Adrenal gland (tissue), 5 donors: ENCODE data around the gene GRK3.
"Not testable (repeated sequence)": the region's sequence is repeated elsewhere in the genome, so short reads cannot be mapped to it uniquely, and the experiment has no call there.

Experiments used
- POLR2A ChIP-seq, 2 donors: fragments of 450-650 bp; IDR thresholded peaks; one replicate each; pipeline ENCODE4 v1.6.1; 2017; ENCODE audit warnings: antibody characterized with exemption in 2 of 2, mild to moderate bottlenecking in 2 of 2, moderate library complexity in 1 of 2
- TF ChIP-seq, protein P1 (sequence below), 6 experiments: fragments of 450-650 bp in 4 of 6; fragments of 200-600 bp in 2 of 6; sonication (generic) in 1 of 6; IDR thresholded peaks; 1 replicate in 5 of 6; 2 replicates in 1 of 6; pipeline versions ENCODE4 v1.5.1 to v1.8.0; 2016 to 2021; ENCODE audit warnings: antibody characterized with exemption in 6 of 6, mild to moderate bottlenecking in 2 of 6, moderate library complexity in 1 of 6
- donor health status: DM: no; HTN: no; CAD: no.

DNA sequence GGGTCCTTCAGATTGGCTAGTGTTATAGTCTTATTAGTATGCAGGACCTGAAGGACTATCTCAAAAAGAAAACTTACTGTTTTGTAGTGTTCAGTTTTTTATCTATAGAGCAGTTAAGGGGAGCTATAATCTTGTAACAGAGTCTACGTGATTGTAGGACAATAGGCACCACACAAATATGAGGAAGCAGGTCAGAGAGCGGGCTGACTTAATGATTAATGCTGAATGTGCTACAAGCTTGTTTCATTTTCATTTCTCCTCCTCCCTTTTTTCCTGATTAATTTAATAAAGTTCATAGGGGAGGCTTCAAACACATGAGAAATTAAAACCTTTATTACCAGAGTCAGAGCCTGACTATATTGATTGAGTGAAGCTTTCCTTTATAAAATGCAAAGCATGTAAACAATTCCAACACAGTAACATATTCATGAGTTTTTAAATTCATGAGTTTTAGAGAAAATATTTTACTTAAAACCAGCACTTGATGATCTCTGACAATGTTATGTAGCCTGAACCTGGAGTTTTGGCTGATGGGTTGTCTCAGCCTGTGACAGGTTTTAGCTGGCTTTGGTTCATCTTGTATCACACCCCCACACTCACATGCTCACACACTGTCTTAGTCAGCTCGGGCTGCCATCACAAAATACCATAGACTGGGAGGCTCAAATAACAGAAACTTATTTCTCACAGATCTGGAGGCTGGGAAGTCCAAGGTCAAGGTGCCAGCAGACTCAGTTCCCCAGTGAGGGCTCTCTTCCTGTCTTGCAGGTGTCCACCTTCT, 38.5 kb upstream of the GRK3 start:
- not testable (repeated sequence) for TF ChIP-seq POLR2A (IDR thresholded peaks at IDR 0.05)
- TF ChIP-seq, protein P1, sequence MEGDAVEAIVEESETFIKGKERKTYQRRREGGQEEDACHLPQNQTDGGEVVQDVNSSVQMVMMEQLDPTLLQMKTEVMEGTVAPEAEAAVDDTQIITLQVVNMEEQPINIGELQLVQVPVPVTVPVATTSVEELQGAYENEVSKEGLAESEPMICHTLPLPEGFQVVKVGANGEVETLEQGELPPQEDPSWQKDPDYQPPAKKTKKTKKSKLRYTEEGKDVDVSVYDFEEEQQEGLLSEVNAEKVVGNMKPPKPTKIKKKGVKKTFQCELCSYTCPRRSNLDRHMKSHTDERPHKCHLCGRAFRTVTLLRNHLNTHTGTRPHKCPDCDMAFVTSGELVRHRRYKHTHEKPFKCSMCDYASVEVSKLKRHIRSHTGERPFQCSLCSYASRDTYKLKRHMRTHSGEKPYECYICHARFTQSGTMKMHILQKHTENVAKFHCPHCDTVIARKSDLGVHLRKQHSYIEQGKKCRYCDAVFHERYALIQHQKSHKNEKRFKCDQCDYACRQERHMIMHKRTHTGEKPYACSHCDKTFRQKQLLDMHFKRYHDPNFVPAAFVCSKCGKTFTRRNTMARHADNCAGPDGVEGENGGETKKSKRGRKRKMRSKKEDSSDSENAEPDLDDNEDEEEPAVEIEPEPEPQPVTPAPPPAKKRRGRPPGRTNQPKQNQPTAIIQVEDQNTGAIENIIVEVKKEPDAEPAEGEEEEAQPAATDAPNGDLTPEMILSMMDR (IDR thresholded peaks at IDR 0.05): not testable (repeated sequence)
